Uterus (tissue), 2 donors: ENCODE measurements around the gene TANC1.

Experiments used
- POLR2A ChIP-seq, 2 donors: fragments of 450-650 bp; IDR thresholded peaks; one replicate each; pipeline ENCODE4 v1.6.1; 2016; ENCODE audit warnings: antibody characterized with exemption in 2 of 2, mild to moderate bottlenecking in 1 of 2, moderate library complexity in 1 of 2
- TF ChIP-seq, protein P1 (sequence below), 4 experiments: fragments of 200-600 bp in 2 of 4; fragments of 450-650 bp in 2 of 4; sonication (generic) in 2 of 4; IDR thresholded peaks; one replicate each; pipeline ENCODE4 v1.5.1; 2016 to 2019; ENCODE audit warnings: antibody characterized with exemption in 4 of 4, mild to moderate bottlenecking in 2 of 4, moderate library complexity in 1 of 4

DNA sequence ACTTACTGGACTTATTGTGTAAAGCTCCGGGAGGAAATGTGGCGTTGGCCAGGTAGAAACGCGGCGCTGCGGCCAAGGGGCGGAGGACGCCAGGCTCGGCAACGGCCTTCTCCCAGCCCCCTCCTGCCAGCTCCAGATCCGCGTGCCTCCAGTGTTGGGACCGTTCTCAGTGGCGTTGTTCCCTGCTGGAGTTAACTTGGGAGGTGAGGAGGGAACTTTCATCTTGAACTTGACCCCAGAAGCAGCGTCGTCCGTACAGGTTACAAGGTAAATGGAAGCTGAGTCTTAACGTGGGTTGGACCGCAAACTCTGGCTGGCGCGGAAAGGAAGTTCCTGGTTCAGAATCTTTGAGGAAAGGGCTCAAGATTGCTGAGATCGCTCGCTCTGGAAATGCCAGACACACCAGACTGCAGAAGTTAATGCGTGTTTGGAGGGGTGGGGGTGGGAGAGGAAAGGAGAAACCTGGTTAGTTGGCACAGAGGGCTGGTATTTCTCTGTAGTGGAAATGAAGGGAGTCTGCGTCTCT is 1.3 kb downstream of the TANC1 start:
- TF ChIP-seq POLR2A (IDR thresholded peaks at IDR 0.05), result no peak
- TF ChIP-seq, protein P1, sequence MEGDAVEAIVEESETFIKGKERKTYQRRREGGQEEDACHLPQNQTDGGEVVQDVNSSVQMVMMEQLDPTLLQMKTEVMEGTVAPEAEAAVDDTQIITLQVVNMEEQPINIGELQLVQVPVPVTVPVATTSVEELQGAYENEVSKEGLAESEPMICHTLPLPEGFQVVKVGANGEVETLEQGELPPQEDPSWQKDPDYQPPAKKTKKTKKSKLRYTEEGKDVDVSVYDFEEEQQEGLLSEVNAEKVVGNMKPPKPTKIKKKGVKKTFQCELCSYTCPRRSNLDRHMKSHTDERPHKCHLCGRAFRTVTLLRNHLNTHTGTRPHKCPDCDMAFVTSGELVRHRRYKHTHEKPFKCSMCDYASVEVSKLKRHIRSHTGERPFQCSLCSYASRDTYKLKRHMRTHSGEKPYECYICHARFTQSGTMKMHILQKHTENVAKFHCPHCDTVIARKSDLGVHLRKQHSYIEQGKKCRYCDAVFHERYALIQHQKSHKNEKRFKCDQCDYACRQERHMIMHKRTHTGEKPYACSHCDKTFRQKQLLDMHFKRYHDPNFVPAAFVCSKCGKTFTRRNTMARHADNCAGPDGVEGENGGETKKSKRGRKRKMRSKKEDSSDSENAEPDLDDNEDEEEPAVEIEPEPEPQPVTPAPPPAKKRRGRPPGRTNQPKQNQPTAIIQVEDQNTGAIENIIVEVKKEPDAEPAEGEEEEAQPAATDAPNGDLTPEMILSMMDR (IDR thresholded peaks at IDR 0.05), result no peak
